ENCODE results near the gene YPEL1. TPM values are rescaled to one million over a fixed set of nuclear protein-coding genes. Genes with fewer than 3 reads are reported as not detected.
"Not testable (repeated sequence)": the region's sequence is repeated elsewhere in the genome, so short reads cannot be mapped to it uniquely, and the experiment has no call there.

YPEL1 gene
- total and polyA plus RNA-seq, 2 donors (not counting 1 experiment from before 2014, with no cell fraction given), result 14.9 to 17.0 TPM

- no peaks in the 10 kb centered on the region for H3K36me3 ChIP-seq (replicated peaks in 1 of 2; ENCODE audit: control extremely low read depth in 1 of 2, control insufficient read depth in 1 of 2, extremely low read depth in 1 of 2, insufficient read depth in 2 of 2, low read length in 1 of 2)
- H3K9ac ChIP-seq (ENCODE audit: low read length), result no peak overlapping the region
- no peaks in the 10 kb centered on the region for H3K27me3 ChIP-seq (replicated peaks in 1 of 4; ENCODE audit: control extremely low read depth in 1 of 4, control insufficient read depth in 3 of 4, insufficient read depth in 4 of 4, low read length in 3 of 4)
- no peak overlapping the region for H2AFZ ChIP-seq (ENCODE audit: insufficient read depth, low read depth, low read length, poor library complexity, severe bottlenecking)
- Mint-ChIP-seq H3K9me3 (ENCODE audit: insufficient read depth) (no peaks in the 10 kb centered on the region), H3K4me1 (no peaks in the 10 kb centered on the region), H3K27ac (no peak overlapping the region), H3K27me3 (no peaks in the 10 kb centered on the region), H3K4me3 (no peak overlapping the region)
- intact Hi-C loops (cut with micrococcal nuclease), result no loop called here
- DNase-seq (no peak), ATAC-seq (ENCODE audit: low read depth) (no peak)
- ChIA-PET CTCF (interaction anchor here (0.7 kb wide), 1 partner anchor 1536 kb away, joined by 6 read pairs; no protein-coding TSS in a partner anchor), POLR2A (no interaction called here)
- H3K4me1 ChIP-seq (ENCODE audit: control insufficient read depth in 2 of 2, insufficient read depth in 2 of 2, low read length in 2 of 2), result no peaks in the 10 kb centered on the region
- no peak overlapping the region for H3K4me3 ChIP-seq (ENCODE audit: control extremely low read depth in 1 of 5, extremely low read depth in 1 of 5, insufficient read depth in 1 of 5, low read depth in 2 of 5, low read length in 4 of 5)
- H3K9me3 ChIP-seq (ENCODE audit: control extremely low read depth in 1 of 3, control insufficient read depth in 2 of 3, insufficient read depth in 1 of 3, low read length in 2 of 3), result no peaks in the 10 kb centered on the region
- 93% methylated on average over 7 of the region's 8 CpGs for WGBS (ENCODE audit: insufficient coverage)
- TF ChIP-seq EZH2 (IDR thresholded peaks at IDR 0.05; ENCODE audit: borderline replicate concordance, insufficient read depth, low read depth, low read length, poor library complexity, severe bottlenecking), result no peak
- TF ChIP-seq, protein P1, sequence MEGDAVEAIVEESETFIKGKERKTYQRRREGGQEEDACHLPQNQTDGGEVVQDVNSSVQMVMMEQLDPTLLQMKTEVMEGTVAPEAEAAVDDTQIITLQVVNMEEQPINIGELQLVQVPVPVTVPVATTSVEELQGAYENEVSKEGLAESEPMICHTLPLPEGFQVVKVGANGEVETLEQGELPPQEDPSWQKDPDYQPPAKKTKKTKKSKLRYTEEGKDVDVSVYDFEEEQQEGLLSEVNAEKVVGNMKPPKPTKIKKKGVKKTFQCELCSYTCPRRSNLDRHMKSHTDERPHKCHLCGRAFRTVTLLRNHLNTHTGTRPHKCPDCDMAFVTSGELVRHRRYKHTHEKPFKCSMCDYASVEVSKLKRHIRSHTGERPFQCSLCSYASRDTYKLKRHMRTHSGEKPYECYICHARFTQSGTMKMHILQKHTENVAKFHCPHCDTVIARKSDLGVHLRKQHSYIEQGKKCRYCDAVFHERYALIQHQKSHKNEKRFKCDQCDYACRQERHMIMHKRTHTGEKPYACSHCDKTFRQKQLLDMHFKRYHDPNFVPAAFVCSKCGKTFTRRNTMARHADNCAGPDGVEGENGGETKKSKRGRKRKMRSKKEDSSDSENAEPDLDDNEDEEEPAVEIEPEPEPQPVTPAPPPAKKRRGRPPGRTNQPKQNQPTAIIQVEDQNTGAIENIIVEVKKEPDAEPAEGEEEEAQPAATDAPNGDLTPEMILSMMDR (IDR thresholded peaks at IDR 0.05), result no peak
- H4K20me1 ChIP-seq (ENCODE audit: control insufficient read depth, insufficient read depth, low read length, poor library complexity, severe bottlenecking), result no peaks in the 10 kb centered on the region
- H3K79me2 ChIP-seq (ENCODE audit: control insufficient read depth, insufficient read depth, low read length), result no peaks in the 10 kb centered on the region
- H3K4me2 ChIP-seq (replicated peaks; ENCODE audit: low read depth, low read length, poor library complexity, severe bottlenecking), result no peak overlapping the region
- no peak overlapping the region for H3K27ac ChIP-seq (ENCODE audit: low read length in 2 of 2)
Measured at GRCh38 chr22:21745948-21746347, 10.4 kb upstream of the YPEL1 start.

GRCh38 chr22:21744917-21745316 lies 9.3 kb upstream of the YPEL1 start:
- H3K27me3 ChIP-seq (replicated peaks in 1 of 4; ENCODE audit: control extremely low read depth in 1 of 4, control insufficient read depth in 3 of 4, insufficient read depth in 4 of 4, low read length in 3 of 4); H3K27ac Mint-ChIP-seq; H3K4me2 ChIP-seq (replicated peaks; ENCODE audit: low read depth, low read length, poor library complexity, severe bottlenecking); CTCF ChIA-PET; POLR2A ChIA-PET; H3K36me3 ChIP-seq (replicated peaks in 1 of 2; ENCODE audit: control extremely low read depth in 1 of 2, control insufficient read depth in 1 of 2, extremely low read depth in 1 of 2, insufficient read depth in 2 of 2, low read length in 1 of 2); H3K79me2 ChIP-seq (ENCODE audit: control insufficient read depth, insufficient read depth, low read length); H4K20me1 ChIP-seq (ENCODE audit: control insufficient read depth, insufficient read depth, low read length, poor library complexity, severe bottlenecking); H3K4me1 Mint-ChIP-seq; H3K9me3 Mint-ChIP-seq (ENCODE audit: insufficient read depth); H2AFZ ChIP-seq (ENCODE audit: insufficient read depth, low read depth, low read length, poor library complexity, severe bottlenecking); ATAC-seq (ENCODE audit: low read depth); H3K9me3 ChIP-seq (ENCODE audit: control extremely low read depth in 1 of 3, control insufficient read depth in 2 of 3, insufficient read depth in 1 of 3, low read length in 2 of 3); H3K4me1 ChIP-seq (ENCODE audit: control insufficient read depth in 2 of 2, insufficient read depth in 2 of 2, low read length in 2 of 2); H3K4me3 ChIP-seq (ENCODE audit: control extremely low read depth in 1 of 5, extremely low read depth in 1 of 5, insufficient read depth in 1 of 5, low read depth in 2 of 5, low read length in 4 of 5); intact Hi-C loops (cut with micrococcal nuclease); H3K4me3 Mint-ChIP-seq; DNase-seq; H3K27me3 Mint-ChIP-seq; H3K27ac ChIP-seq (ENCODE audit: low read length in 2 of 2); H3K9ac ChIP-seq (ENCODE audit: low read length): not testable (repeated sequence)
- 94% methylated on average over 5 of the region's 6 CpGs for WGBS (ENCODE audit: insufficient coverage)

Measured in B cell (primary cell).